Esophagus muscularis mucosa (tissue), 4 donors: ENCODE results near the gene AVP.

Source experiments
- CTCF ChIP-seq, 3 experiments: fragments of 200-600 bp in 2 of 3; fragments of 450-650 bp in 1 of 3; sonication (generic) in 2 of 3; IDR thresholded peaks; one replicate each; pipeline ENCODE4 v1.5.1; 2017 to 2019; ENCODE audit warnings: antibody characterized with exemption in 3 of 3, mild to moderate bottlenecking in 2 of 3, moderate library complexity in 1 of 3
- EP300 ChIP-seq: sonication (generic); formaldehyde crosslinking; IDR thresholded peaks from one replicate; pipeline ENCODE4 v1.6.1; 2017; ENCODE audit warnings: antibody characterized with exemption
- POLR2A ChIP-seq: fragments of 450-650 bp; IDR thresholded peaks from one replicate; pipeline ENCODE4 v1.6.1; 2017; ENCODE audit warnings: antibody characterized with exemption, moderate library complexity, mild to moderate bottlenecking, low read depth
- POLR2AphosphoS5 ChIP-seq, 2 donors: sonication (generic); formaldehyde crosslinking; IDR thresholded peaks; one replicate each; pipeline ENCODE4 v1.6.1; 2017; ENCODE audit warnings: antibody characterized with exemption in 2 of 2

DNA sequence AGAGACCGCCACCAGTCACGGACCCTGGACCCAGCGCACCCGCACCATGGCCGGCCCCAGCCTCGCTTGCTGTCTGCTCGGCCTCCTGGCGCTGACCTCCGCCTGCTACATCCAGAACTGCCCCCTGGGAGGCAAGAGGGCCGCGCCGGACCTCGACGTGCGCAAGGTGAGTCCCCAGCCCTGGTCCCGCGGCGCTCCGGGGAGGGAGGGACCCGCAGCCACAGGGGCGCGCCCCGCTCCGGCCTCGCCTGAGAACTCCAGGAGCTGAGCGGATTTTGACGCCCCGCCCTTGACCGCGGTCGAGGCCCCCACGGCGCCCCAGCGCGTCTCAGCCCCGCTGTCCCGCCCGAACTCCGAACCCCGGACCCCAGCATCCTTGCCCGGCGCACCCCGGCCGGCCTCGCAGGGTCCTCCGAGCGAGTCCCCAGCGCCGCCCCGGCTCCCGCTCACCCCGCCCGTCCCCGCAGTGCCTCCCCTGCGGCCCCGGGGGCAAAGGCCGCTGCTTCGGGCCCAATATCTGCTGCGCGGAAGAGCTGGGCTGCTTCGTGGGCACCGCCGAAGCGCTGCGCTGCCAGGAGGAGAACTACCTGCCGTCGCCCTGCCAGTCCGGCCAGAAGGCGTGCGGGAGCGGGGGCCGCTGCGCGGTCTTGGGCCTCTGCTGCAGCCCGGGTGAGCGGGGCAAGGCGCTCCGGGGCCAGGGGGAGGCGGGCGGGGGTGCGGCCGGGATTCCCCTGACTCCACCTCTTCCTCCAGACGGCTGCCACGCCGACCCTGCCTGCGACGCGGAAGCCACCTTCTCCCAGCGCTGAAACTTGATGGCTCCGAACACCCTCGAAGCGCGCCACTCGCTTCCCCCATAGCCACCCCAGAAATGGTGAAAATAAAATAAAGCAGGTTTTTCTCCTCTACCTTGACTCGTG lies 12.7 kb downstream of the AVP start, which contains the start of gene OXT:
- no peak for TF ChIP-seq POLR2A
- no peak for TF ChIP-seq POLR2AphosphoS5 (IDR thresholded peaks at IDR 0.05)
- no peak for TF ChIP-seq EP300
- TF ChIP-seq CTCF (IDR thresholded peaks at IDR 0.05), result no peak
